ENCODE measurements around the gene NCAM2.

DNA sequence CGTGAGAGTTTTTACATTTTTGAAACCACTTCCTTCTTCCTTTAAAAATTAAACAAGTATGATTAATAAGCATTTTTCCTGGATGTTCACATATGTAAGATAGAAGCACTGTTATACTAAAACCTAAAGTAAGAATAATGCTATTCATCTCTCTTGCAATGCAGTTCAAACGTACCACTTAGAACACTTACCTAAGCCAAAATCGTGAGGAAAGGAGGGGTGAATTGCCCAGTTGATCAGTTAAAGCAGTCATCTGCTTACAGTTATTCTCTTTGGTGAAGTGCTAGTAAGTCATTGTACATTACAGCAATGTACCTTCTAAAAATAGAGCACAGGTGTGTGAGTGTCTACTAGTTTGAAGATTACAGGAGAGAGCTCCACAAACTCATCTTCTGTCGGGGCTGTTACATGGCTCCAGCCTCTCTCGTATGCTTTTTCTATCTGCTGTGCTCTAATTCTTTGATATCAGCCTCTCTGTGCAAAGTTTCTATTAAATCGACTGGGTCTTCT is 3.4 kb downstream of the NCAM2 start:
- TF ChIP-seq, protein P1, sequence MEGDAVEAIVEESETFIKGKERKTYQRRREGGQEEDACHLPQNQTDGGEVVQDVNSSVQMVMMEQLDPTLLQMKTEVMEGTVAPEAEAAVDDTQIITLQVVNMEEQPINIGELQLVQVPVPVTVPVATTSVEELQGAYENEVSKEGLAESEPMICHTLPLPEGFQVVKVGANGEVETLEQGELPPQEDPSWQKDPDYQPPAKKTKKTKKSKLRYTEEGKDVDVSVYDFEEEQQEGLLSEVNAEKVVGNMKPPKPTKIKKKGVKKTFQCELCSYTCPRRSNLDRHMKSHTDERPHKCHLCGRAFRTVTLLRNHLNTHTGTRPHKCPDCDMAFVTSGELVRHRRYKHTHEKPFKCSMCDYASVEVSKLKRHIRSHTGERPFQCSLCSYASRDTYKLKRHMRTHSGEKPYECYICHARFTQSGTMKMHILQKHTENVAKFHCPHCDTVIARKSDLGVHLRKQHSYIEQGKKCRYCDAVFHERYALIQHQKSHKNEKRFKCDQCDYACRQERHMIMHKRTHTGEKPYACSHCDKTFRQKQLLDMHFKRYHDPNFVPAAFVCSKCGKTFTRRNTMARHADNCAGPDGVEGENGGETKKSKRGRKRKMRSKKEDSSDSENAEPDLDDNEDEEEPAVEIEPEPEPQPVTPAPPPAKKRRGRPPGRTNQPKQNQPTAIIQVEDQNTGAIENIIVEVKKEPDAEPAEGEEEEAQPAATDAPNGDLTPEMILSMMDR (conservative IDR thresholded peaks at IDR 0.05; ENCODE audit: low read depth, low read length), result no peak
- no peak for TF ChIP-seq EZH2 (IDR thresholded peaks at IDR 0.05; ENCODE audit: low read length, unreplicated experiment)
- TF ChIP-seq EZH2phosphoT487 (IDR thresholded peaks at IDR 0.05; ENCODE audit: borderline replicate concordance, low read length), result no peak

All from PC-3 (cell line).